HEK293 (cell line): Measurements from ENCODE around the gene CLDN24.

Experiments
- CTCF ChIA-PET: fragments of 350-600 bp; formaldehyde crosslinking; extraction: SDS; loops from one replicate; lab custom pipeline; 2021; ENCODE audit warnings: antibody characterized with exemption; lab: Yijun Ruan, JAX
- POLR2A ChIA-PET: fragments of 300-600 bp; formaldehyde crosslinking; extraction: SDS; loops from one replicate; lab custom pipeline; 2020; ENCODE audit warnings: antibody characterized with exemption, inconsistent platforms; lab: Yijun Ruan, JAX
- H3K27ac ChIP-seq: fragments of 200-500 bp; sonication (Bioruptor generic); 2 replicates; pipeline ENCODE4 v1.5.1; 2014; ENCODE audit warnings: low read depth, low read length, control low read depth, inconsistent platforms; ENCODE audit errors: extremely low read depth
- H3K36me3 ChIP-seq, 2 experiments: fragments of 200-500 bp in 1 of 2; sonication (Bioruptor generic) in 1 of 2; 1 replicate in 1 of 2; 2 replicates in 1 of 2; pipeline ENCODE4 v1.5.1; 2014 to 2017; ENCODE audit warnings: inconsistent platforms in 2 of 2, low read length in 2 of 2; ENCODE audit not compliant: control insufficient read depth in 2 of 2, insufficient read depth in 1 of 2
- H3K4me1 ChIP-seq: fragments of 200-500 bp; sonication (Bioruptor generic); 2 replicates; pipeline ENCODE4 v1.5.1; 2014; ENCODE audit warnings: mild to moderate bottlenecking, low read length, inconsistent platforms; ENCODE audit not compliant: control insufficient read depth, insufficient read depth
- H3K4me3 ChIP-seq: 2 replicates; pipeline ENCODE4 v1.5.1; 2011; ENCODE audit warnings: low read depth, mild to moderate bottlenecking, control low read depth, low read length, moderate library complexity
- H3K9me3 ChIP-seq: fragments of 200-500 bp; sonication (Bioruptor generic); 2 replicates; pipeline ENCODE4 v1.5.1; 2014; ENCODE audit warnings: low read depth, low read length, inconsistent platforms; ENCODE audit not compliant: control insufficient read depth, insufficient read depth
- BCL11A ChIP-seq: fragments of 450-650 bp; formaldehyde crosslinking; IDR thresholded peaks from 2 replicates; pipeline ENCODE4 v1.5.1; 2016; ENCODE audit warnings: low read depth, missing biosample characterization, missing genetic modification characterization
- EGR2 ChIP-seq: fragments of 450-650 bp; formaldehyde crosslinking; IDR thresholded peaks from 2 replicates; pipeline ENCODE4 v1.5.1; 2016; ENCODE audit warnings: low read depth, missing biosample characterization, missing genetic modification characterization
- GLI2 ChIP-seq: fragments of 450-650 bp; formaldehyde crosslinking; IDR thresholded peaks from 2 replicates; pipeline ENCODE4; 2017; ENCODE audit warnings: missing biosample characterization, missing genetic modification characterization, low read depth, borderline replicate concordance
- KLF10 ChIP-seq: fragments of 450-650 bp; IDR thresholded peaks from 2 replicates; pipeline ENCODE4 v1.5.1; 2018; ENCODE audit warnings: missing biosample characterization, mild to moderate bottlenecking, missing genetic modification characterization
- OVOL3 ChIP-seq: fragments of 450-650 bp; formaldehyde crosslinking; IDR thresholded peaks from 2 replicates; pipeline ENCODE4 v1.5.1; 2016; ENCODE audit warnings: missing biosample characterization, missing genetic modification characterization
- PRDM6 ChIP-seq: fragments of 450-650 bp; formaldehyde crosslinking; IDR thresholded peaks from 2 replicates; pipeline ENCODE4 v1.5.1; 2017; ENCODE audit warnings: missing biosample characterization, missing genetic modification characterization
- ZFHX2 ChIP-seq: fragments of 450-650 bp; formaldehyde crosslinking; conservative IDR thresholded peaks from 2 replicates; pipeline ENCODE4 v1.5.1; 2016; ENCODE audit warnings: missing biosample characterization, missing genetic modification characterization
- ZFP3 ChIP-seq: fragments of 450-650 bp; formaldehyde crosslinking; IDR thresholded peaks from 2 replicates; pipeline ENCODE4 v1.5.1; 2016; ENCODE audit warnings: low read depth, missing biosample characterization, missing genetic modification characterization
- ZNF140 ChIP-seq: fragments of 450-650 bp; formaldehyde crosslinking; IDR thresholded peaks from 2 replicates; pipeline ENCODE4 v1.5.1; 2016; ENCODE audit warnings: missing biosample characterization, missing genetic modification characterization
- ZNF155 ChIP-seq: fragments of 450-650 bp; formaldehyde crosslinking; IDR thresholded peaks from 2 replicates; pipeline ENCODE4 v1.5.1; 2016; ENCODE audit warnings: missing biosample characterization, missing genetic modification characterization
- ZNF311 ChIP-seq: fragments of 450-650 bp; formaldehyde crosslinking; IDR thresholded peaks from 2 replicates; pipeline ENCODE4 v1.5.1; 2017; ENCODE audit warnings: missing biosample characterization, missing genetic modification characterization, borderline replicate concordance
- ZNF37A ChIP-seq: fragments of 450-650 bp; IDR thresholded peaks from 2 replicates; pipeline ENCODE4 v1.5.1; 2018; ENCODE audit warnings: missing biosample characterization, missing genetic modification characterization
- ZNF398 ChIP-seq: fragments of 450-650 bp; formaldehyde crosslinking; IDR thresholded peaks from 2 replicates; pipeline ENCODE4 v1.5.1; 2017; ENCODE audit warnings: missing biosample characterization, missing genetic modification characterization
- ZNF404 ChIP-seq: fragments of 450-650 bp; formaldehyde crosslinking; IDR thresholded peaks from 2 replicates; pipeline ENCODE4 v1.5.1; 2017; ENCODE audit warnings: missing biosample characterization, missing genetic modification characterization
- ZNF473 ChIP-seq: fragments of 450-650 bp; formaldehyde crosslinking; IDR thresholded peaks from 2 replicates; pipeline ENCODE4 v1.5.1; 2017; ENCODE audit warnings: missing biosample characterization, missing genetic modification characterization
- ZNF488 ChIP-seq: fragments of 450-650 bp; formaldehyde crosslinking; IDR thresholded peaks from 2 replicates; pipeline ENCODE4 v1.5.1; 2016; ENCODE audit warnings: missing biosample characterization, missing genetic modification characterization
- ZNF560 ChIP-seq: fragments of 450-650 bp; formaldehyde crosslinking; IDR thresholded peaks from 2 replicates; pipeline ENCODE4 v1.5.1; 2017; ENCODE audit warnings: missing biosample characterization, missing genetic modification characterization, borderline replicate concordance
- ZNF776 ChIP-seq: fragments of 450-650 bp; formaldehyde crosslinking; IDR thresholded peaks from 2 replicates; pipeline ENCODE4 v1.5.0; 2017; ENCODE audit warnings: missing biosample characterization, missing genetic modification characterization, borderline replicate concordance
- ZNF777 ChIP-seq: fragments of 450-650 bp; formaldehyde crosslinking; IDR thresholded peaks from 2 replicates; pipeline ENCODE4 v1.5.1; 2017; ENCODE audit warnings: missing biosample characterization, missing genetic modification characterization, borderline replicate concordance
- ZNF785 ChIP-seq: fragments of 450-650 bp; formaldehyde crosslinking; IDR thresholded peaks from 2 replicates; pipeline ENCODE4 v1.5.1; 2016; ENCODE audit warnings: missing biosample characterization, missing genetic modification characterization
- ZNF843 ChIP-seq: fragments of 450-650 bp; formaldehyde crosslinking; IDR thresholded peaks from 2 replicates; pipeline ENCODE4 v1.5.1; 2016; ENCODE audit warnings: missing biosample characterization, missing genetic modification characterization
- ZSCAN30 ChIP-seq: fragments of 450-650 bp; IDR thresholded peaks from 2 replicates; pipeline ENCODE4 v1.5.1; 2018; ENCODE audit warnings: missing biosample characterization, mild to moderate bottlenecking, missing genetic modification characterization, moderate library complexity
- ZXDB ChIP-seq: fragments of 450-650 bp; formaldehyde crosslinking; IDR thresholded peaks from 2 replicates; pipeline ENCODE4 v1.5.1; 2016; ENCODE audit warnings: missing biosample characterization, missing genetic modification characterization
- TF ChIP-seq, protein P1 (sequence below): fragments of 450-650 bp; formaldehyde crosslinking; IDR thresholded peaks from 2 replicates; pipeline ENCODE4 v1.5.1; 2016; ENCODE audit warnings: missing biosample characterization, missing genetic modification characterization, borderline replicate concordance
- TF ChIP-seq, protein P2 (sequence below): IDR thresholded peaks from 2 replicates; pipeline ENCODE4 v1.6.1; 2011; ENCODE audit warnings: mild to moderate bottlenecking, low read depth, low read length, borderline replicate concordance
- TF ChIP-seq, protein P3 (sequence below): fragments of 450-650 bp; formaldehyde crosslinking; IDR thresholded peaks from 2 replicates; pipeline ENCODE4; 2016; ENCODE audit warnings: missing biosample characterization, missing genetic modification characterization

Gene CLDN24

GRCh38 chr4:183333983-183334382 is 11.8 kb upstream of the CLDN24 start (continued):
- TF ChIP-seq ZNF311 (tag by site-specific recombination) = no peak
- TF ChIP-seq ZXDB (tag by site-specific recombination) = no peak
- no peak for TF ChIP-seq GLI2 (tag by site-specific recombination)
- no peak for TF ChIP-seq OVOL3 (tag by site-specific recombination)
- no peak for TF ChIP-seq KLF10 (tag by site-specific recombination)
- TF ChIP-seq, protein P1, sequence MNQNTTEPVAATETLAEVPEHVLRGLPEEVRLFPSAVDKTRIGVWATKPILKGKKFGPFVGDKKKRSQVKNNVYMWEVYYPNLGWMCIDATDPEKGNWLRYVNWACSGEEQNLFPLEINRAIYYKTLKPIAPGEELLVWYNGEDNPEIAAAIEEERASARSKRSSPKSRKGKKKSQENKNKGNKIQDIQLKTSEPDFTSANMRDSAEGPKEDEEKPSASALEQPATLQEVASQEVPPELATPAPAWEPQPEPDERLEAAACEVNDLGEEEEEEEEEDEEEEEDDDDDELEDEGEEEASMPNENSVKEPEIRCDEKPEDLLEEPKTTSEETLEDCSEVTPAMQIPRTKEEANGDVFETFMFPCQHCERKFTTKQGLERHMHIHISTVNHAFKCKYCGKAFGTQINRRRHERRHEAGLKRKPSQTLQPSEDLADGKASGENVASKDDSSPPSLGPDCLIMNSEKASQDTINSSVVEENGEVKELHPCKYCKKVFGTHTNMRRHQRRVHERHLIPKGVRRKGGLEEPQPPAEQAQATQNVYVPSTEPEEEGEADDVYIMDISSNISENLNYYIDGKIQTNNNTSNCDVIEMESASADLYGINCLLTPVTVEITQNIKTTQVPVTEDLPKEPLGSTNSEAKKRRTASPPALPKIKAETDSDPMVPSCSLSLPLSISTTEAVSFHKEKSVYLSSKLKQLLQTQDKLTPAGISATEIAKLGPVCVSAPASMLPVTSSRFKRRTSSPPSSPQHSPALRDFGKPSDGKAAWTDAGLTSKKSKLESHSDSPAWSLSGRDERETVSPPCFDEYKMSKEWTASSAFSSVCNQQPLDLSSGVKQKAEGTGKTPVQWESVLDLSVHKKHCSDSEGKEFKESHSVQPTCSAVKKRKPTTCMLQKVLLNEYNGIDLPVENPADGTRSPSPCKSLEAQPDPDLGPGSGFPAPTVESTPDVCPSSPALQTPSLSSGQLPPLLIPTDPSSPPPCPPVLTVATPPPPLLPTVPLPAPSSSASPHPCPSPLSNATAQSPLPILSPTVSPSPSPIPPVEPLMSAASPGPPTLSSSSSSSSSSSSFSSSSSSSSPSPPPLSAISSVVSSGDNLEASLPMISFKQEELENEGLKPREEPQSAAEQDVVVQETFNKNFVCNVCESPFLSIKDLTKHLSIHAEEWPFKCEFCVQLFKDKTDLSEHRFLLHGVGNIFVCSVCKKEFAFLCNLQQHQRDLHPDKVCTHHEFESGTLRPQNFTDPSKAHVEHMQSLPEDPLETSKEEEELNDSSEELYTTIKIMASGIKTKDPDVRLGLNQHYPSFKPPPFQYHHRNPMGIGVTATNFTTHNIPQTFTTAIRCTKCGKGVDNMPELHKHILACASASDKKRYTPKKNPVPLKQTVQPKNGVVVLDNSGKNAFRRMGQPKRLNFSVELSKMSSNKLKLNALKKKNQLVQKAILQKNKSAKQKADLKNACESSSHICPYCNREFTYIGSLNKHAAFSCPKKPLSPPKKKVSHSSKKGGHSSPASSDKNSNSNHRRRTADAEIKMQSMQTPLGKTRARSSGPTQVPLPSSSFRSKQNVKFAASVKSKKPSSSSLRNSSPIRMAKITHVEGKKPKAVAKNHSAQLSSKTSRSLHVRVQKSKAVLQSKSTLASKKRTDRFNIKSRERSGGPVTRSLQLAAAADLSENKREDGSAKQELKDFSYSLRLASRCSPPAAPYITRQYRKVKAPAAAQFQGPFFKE (tag by site-specific recombination) = no peak
- no peak for TF ChIP-seq EGR2 (tag by site-specific recombination)
- no peak for TF ChIP-seq ZNF398 (tag by site-specific recombination)
- TF ChIP-seq ZNF140 (tag by site-specific recombination) = no peak
- TF ChIP-seq, protein P2, sequence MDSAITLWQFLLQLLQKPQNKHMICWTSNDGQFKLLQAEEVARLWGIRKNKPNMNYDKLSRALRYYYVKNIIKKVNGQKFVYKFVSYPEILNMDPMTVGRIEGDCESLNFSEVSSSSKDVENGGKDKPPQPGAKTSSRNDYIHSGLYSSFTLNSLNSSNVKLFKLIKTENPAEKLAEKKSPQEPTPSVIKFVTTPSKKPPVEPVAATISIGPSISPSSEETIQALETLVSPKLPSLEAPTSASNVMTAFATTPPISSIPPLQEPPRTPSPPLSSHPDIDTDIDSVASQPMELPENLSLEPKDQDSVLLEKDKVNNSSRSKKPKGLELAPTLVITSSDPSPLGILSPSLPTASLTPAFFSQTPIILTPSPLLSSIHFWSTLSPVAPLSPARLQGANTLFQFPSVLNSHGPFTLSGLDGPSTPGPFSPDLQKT = no peak

GRCh38 chr4:183333202-183333601 is 11.0 kb upstream of the CLDN24 start:
- Histone ChIP-seq H3K36me3 (no peaks in the 10 kb centered on the region), H3K27ac (no peak overlapping the region), H3K4me3 (no peak overlapping the region), H3K4me1 (no peaks in the 10 kb centered on the region; the same call in 1 of the 2 replicates), H3K9me3 (no peaks in the 10 kb centered on the region)
- CTCF ChIA-PET = no interaction called here
- POLR2A ChIA-PET = no interaction called here
- TF ChIP-seq ZNF777 (no peak), BCL11A (tag by site-specific recombination) (no peak), ZNF473 (tag by site-specific recombination) (no peak), ZFHX2 (tag by site-specific recombination) (no peak), ZNF404 (tag by site-specific recombination) (no peak), ZNF140 (tag by site-specific recombination) (no peak), ZSCAN30 (no peak), ZNF155 (no peak), ZNF776 (no peak), ZNF785 (tag by site-specific recombination) (no peak), ZNF37A (no peak), ZFP3 (tag by site-specific recombination) (no peak), ZNF843 (tag by site-specific recombination) (no peak), ZNF488 (tag by site-specific recombination) (no peak), PRDM6 (tag by site-specific recombination) (no peak), ZNF560 (tag by site-specific recombination) (no peak)
- TF ChIP-seq, protein P3, sequence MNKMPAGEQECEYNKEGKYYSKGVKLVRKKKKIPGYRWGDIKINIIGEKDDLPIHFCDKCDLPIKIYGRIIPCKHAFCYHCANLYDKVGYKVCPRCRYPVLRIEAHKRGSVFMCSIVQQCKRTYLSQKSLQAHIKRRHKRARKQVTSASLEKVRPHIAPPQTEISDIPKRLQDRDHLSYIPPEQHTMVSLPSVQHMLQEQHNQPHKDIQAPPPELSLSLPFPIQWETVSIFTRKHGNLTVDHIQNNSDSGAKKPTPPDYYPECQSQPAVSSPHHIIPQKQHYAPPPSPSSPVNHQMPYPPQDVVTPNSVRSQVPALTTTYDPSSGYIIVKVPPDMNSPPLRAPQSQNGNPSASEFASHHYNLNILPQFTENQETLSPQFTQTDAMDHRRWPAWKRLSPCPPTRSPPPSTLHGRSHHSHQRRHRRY = no peak
